NB4 (cell line): ENCODE results near the gene KRTAP25-1.

Experiments used
- TF ChIP-seq, protein P1 (sequence below): IDR thresholded peaks from one replicate; pipeline ENCODE4 v1.5.1; 2012; ENCODE audit warnings: low read depth, low read length
- TF ChIP-seq, protein P2 (sequence below): IDR thresholded peaks from 2 replicates; pipeline ENCODE4 v1.6.1; 2011; ENCODE audit warnings: low read depth, low read length

DNA sequence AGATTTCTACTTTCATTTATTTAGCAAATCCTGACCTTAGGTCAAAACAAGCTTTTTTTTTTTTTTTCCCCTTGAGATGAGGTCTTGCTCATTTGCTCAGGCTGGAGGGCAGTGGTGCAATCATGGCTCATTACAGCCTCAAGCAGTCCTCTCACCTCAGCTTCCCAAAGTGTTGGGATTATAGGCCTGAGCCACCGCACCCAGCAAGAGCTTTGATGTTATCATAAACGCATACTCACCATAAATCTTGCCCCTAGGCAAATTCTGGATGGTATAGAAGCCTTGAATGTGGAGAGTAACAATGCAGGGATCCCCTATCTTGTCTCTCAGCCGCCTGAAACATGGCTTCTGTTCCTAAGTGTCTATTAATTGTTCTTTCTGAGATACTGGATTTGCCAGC, 48.7 kb downstream of the KRTAP25-1 start:
- TF ChIP-seq, protein P1, sequence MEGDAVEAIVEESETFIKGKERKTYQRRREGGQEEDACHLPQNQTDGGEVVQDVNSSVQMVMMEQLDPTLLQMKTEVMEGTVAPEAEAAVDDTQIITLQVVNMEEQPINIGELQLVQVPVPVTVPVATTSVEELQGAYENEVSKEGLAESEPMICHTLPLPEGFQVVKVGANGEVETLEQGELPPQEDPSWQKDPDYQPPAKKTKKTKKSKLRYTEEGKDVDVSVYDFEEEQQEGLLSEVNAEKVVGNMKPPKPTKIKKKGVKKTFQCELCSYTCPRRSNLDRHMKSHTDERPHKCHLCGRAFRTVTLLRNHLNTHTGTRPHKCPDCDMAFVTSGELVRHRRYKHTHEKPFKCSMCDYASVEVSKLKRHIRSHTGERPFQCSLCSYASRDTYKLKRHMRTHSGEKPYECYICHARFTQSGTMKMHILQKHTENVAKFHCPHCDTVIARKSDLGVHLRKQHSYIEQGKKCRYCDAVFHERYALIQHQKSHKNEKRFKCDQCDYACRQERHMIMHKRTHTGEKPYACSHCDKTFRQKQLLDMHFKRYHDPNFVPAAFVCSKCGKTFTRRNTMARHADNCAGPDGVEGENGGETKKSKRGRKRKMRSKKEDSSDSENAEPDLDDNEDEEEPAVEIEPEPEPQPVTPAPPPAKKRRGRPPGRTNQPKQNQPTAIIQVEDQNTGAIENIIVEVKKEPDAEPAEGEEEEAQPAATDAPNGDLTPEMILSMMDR = no peak
- TF ChIP-seq, protein P2, sequence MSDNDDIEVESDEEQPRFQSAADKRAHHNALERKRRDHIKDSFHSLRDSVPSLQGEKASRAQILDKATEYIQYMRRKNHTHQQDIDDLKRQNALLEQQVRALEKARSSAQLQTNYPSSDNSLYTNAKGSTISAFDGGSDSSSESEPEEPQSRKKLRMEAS = no peak
